GM12878 (cell line): ENCODE results near the gene PIK3R5. TPM values are rescaled to one million over a fixed set of nuclear protein-coding genes. Genes with fewer than 3 reads are reported as not detected.
"Not testable (repeated sequence)": the region's sequence is repeated elsewhere in the genome, so short reads cannot be mapped to it uniquely, and the experiment has no call there.

ENCODE experiments used
- ATAC-seq: fragments of 200-7000 bp; cut with Tn5 transposase; 3 replicates; pipeline ENCODE4 v1.9.1; 2020; ENCODE audit warnings: mild to moderate bottlenecking, moderate library complexity
- BruUV-seq: library from RNA; stranded (reverse); fragments of 400-500 nt; replicated peaks from 2 replicates; lab custom pipeline; 2021; lab: Mats Ljungman, UMichigan
- CTCF ChIA-PET: fragments of 300-600 bp; sonication (Branson Sonifier 250); formaldehyde crosslinking; extraction: SDS; loops from one replicate; lab custom pipeline; 2021; ENCODE audit warnings: inconsistent platforms; lab: Yijun Ruan, JAX
- POLR2A ChIA-PET: fragments of 350-600 bp; formaldehyde crosslinking; extraction: SDS; loops from one replicate; lab custom pipeline; 2021; ENCODE audit warnings: inconsistent platforms; lab: Charles Lee
- RAD21 ChIA-PET: fragments of 300-600 bp; sonication (Branson Sonifier 250); formaldehyde crosslinking; loops from one replicate; lab custom pipeline; 2023; ENCODE audit warnings: antibody characterized with exemption; ENCODE audit not compliant: unreplicated experiment; lab: Charles Lee
- SMC1A ChIA-PET: fragments of 300-600 bp; sonication (Branson Sonifier 250); formaldehyde crosslinking; loops from one replicate; lab custom pipeline; 2023; ENCODE audit not compliant: unreplicated experiment, uncharacterized antibody; lab: Charles Lee
- DNase-seq: peaks from one replicate; pipeline ENCODE4 v3.0.0-alpha.2; 2011; ENCODE audit warnings: low read depth, low spot score
- FAIRE-seq: peaks from 3 replicates; lab custom pipeline; 2011; peaks lifted over from hg19 to GRCh38; lab: Jason Lieb, UNC
- H2AFZ ChIP-seq: 2 replicates; pipeline ENCODE4 v1.6.0; 2011; ENCODE audit warnings: low read depth, low read length, control low read depth; ENCODE audit not compliant: control insufficient read depth
- H3K27ac ChIP-seq: 2 replicates; pipeline ENCODE4 v1.5.1; 2011; ENCODE audit warnings: control low read depth; ENCODE audit not compliant: control insufficient read depth, insufficient read depth
- H3K27me3 ChIP-seq, 2 experiments: replicated peaks in 1 of 2; 2 replicates each; pipeline versions ENCODE4 v1.6.0 to v1.6.1; 2011; ENCODE audit warnings: low read length in 1 of 2; ENCODE audit not compliant: control insufficient read depth in 2 of 2, insufficient read depth in 2 of 2
- H3K36me3 ChIP-seq, 2 experiments: 2 replicates each; pipeline ENCODE4 v1.5.1; 2011; ENCODE audit warnings: low read length in 1 of 2; ENCODE audit not compliant: control insufficient read depth in 2 of 2, insufficient read depth in 2 of 2
- H3K4me1 ChIP-seq: 2 replicates; pipeline ENCODE4 v1.6.1; 2011; ENCODE audit warnings: mild to moderate bottlenecking, low read length, moderate library complexity, mixed read lengths; ENCODE audit not compliant: control insufficient read depth, insufficient read depth
- H3K4me2 ChIP-seq: 2 replicates; pipeline ENCODE4 v1.6.0; 2011; ENCODE audit warnings: control low read depth; ENCODE audit not compliant: control insufficient read depth, insufficient read depth
- H3K4me3 ChIP-seq: fragments of 200-600 bp; sonication (generic); 2 replicates; pipeline ENCODE4 v1.5.1; 2016
- H3K79me2 ChIP-seq: 2 replicates; pipeline ENCODE4 v1.6.0; 2011; ENCODE audit warnings: low read length; ENCODE audit not compliant: control insufficient read depth, insufficient read depth
- H3K9ac ChIP-seq: 2 replicates; pipeline ENCODE4 v1.8.0; 2011; ENCODE audit warnings: low read length, control low read depth, mixed read lengths; ENCODE audit not compliant: control insufficient read depth, insufficient read depth
- H3K9me3 ChIP-seq: replicated peaks from 3 replicates; pipeline ENCODE4 v1.5.1; 2011; ENCODE audit warnings: mild to moderate bottlenecking, low read length; ENCODE audit not compliant: control insufficient read depth, insufficient read depth
- H4K20me1 ChIP-seq: 2 replicates; pipeline ENCODE4 v1.6.0; 2011; ENCODE audit not compliant: control insufficient read depth, insufficient read depth
- HDGF ChIP-seq: fragments of 450-650 bp; IDR thresholded peaks from 2 replicates; pipeline ENCODE4 v1.6.1; 2016; ENCODE audit warnings: antibody characterized with exemption
- MLLT1 ChIP-seq: fragments of 450-650 bp; IDR thresholded peaks from 2 replicates; pipeline ENCODE4 v1.6.1; 2016; ENCODE audit warnings: mild to moderate bottlenecking
- NR2F1 ChIP-seq: fragments of 450-650 bp; conservative IDR thresholded peaks from 2 replicates; pipeline ENCODE4 v1.6.1; 2017; ENCODE audit warnings: mild to moderate bottlenecking
- PKNOX1 ChIP-seq: fragments of 450-650 bp; IDR thresholded peaks from 2 replicates; pipeline ENCODE4 v1.6.1; 2016; ENCODE audit warnings: mild to moderate bottlenecking
- POLR2AphosphoS5 ChIP-seq: IDR thresholded peaks from 2 replicates; pipeline ENCODE4 v1.6.1; 2011; ENCODE audit warnings: mild to moderate bottlenecking, low read length, inconsistent platforms
- RUNX3 ChIP-seq: IDR thresholded peaks from 2 replicates; pipeline ENCODE4 v1.6.1; 2012; ENCODE audit warnings: low read length, inconsistent platforms
- SMAD5 ChIP-seq: IDR thresholded peaks from 2 replicates; pipeline ENCODE4 v1.6.1; 2016; ENCODE audit warnings: antibody characterized with exemption, low read depth
- SMARCA5 ChIP-seq: fragments of 450-650 bp; IDR thresholded peaks from 2 replicates; pipeline ENCODE4 v1.6.1; 2017; ENCODE audit warnings: mild to moderate bottlenecking
- TAF1 ChIP-seq: IDR thresholded peaks from 2 replicates; pipeline ENCODE4 v1.6.1; 2011; ENCODE audit warnings: mild to moderate bottlenecking, low read depth, low read length, borderline replicate concordance
- TCF7 ChIP-seq: IDR thresholded peaks from 2 replicates; pipeline ENCODE4 v1.6.1; 2014; ENCODE audit warnings: antibody characterized with exemption, borderline replicate concordance
- YY1 ChIP-seq: IDR thresholded peaks from 2 replicates; pipeline ENCODE4 v1.6.1; 2011; ENCODE audit warnings: low read depth, mild to moderate bottlenecking, low read length
- ZBTB4 ChIP-seq: fragments of 450-650 bp; formaldehyde crosslinking; IDR thresholded peaks from 2 replicates; pipeline ENCODE4 v1.4.0; 2022; ENCODE audit warnings: mild to moderate bottlenecking, moderate library complexity
- ZNF207 ChIP-seq: fragments of 450-650 bp; IDR thresholded peaks from 2 replicates; pipeline ENCODE4 v1.6.1; 2014; ENCODE audit warnings: antibody characterized with exemption, mild to moderate bottlenecking, borderline replicate concordance
- WGBS: methylation state at CpG from one replicate; pipeline ENCODE4 v1.1.6; 2016; ENCODE audit warnings: low lambda C conversion rate; ENCODE audit not compliant: insufficient replicate concordance, insufficient coverage; ENCODE audit errors: missing lambda C conversion rate; 5-methylcytosine and 5-hydroxymethylcytosine counted together
- in situ Hi-C: fragments of 300-500 bp; cut with MboI; formaldehyde crosslinking; loops from 9 replicates; pipeline ENCODE4 v1.14.3; 2018; ENCODE audit warnings: mixed read lengths
- intact Hi-C: fragments of 100-400 bp; cut with micrococcal nuclease; formaldehyde crosslinking; loops from one replicate; pipeline ENCODE4 v1.14.2; 2022; ENCODE audit not compliant: unreplicated experiment
- polyA plus RNA-seq, 11 experiments: library from polyadenylated mRNA; depleted of rRNA in 4 of 11; unstranded in 6 of 11; stranded (reverse) in 5 of 11; fragments of >200 nt; fragmentation: Nextera tagmentation in 4 of 11; fragmentation: Illumina TruSeq in 1 of 11; extraction: Ambion mirVana in 4 of 11; extraction: Trizol in 1 of 11; gene quantifications; 1 replicate in 1 of 11; 2 replicates in 10 of 11; pipeline versions ENCODE4 v1.2.1 to v1.2.3, GENCODE V29; 2011 to 2016; ENCODE audit warnings: inconsistent platforms in 2 of 11, missing spikeins in 2 of 11, low read depth in 1 of 11
- total RNA-seq, 4 experiments: library from RNA; depleted of rRNA in 3 of 4; stranded (reverse); fragments of >200 nt in 3 of 4; fragmentation: Illumina TruSeq in 1 of 4; extraction: Trizol in 1 of 4; gene quantifications; 2 replicates each; pipeline versions ENCODE4 v1.2.1 to v1.2.3, GENCODE V29; 2013 to 2021

Gene PIK3R5
- total and polyA plus RNA-seq, 10 of the 15 experiments (the other 5 are each of a cell fraction or from before 2014, with no cell fraction given) = 9.5 to 50.8 (median 35.5) TPM

- intact Hi-C loops (loop anchor here (5.0 kb wide), 1 partner anchor 101 kb away; no protein-coding TSS in a partner anchor), in situ Hi-C loops (loop anchor here (5.0 kb wide), 1 partner anchor 101 kb away; no protein-coding TSS in a partner anchor)
- H3K9me3 ChIP-seq, FAIRE-seq, H3K27me3 ChIP-seq, BruUV-seq, ATAC-seq, H2AFZ ChIP-seq, DNase-seq, H4K20me1 ChIP-seq: not testable (repeated sequence)
- ChIA-PET CTCF (interaction anchor here (0.7 to 2.0 kb wide), 7 partner anchors 37 to 359 kb away, joined by 3 to 10 read pairs (median 4); no protein-coding TSS in a partner anchor), POLR2A (interaction anchor here (1.1 to 6.2 kb wide), 7 partner anchors 10 to 101 kb away, joined by 4 to 74 read pairs (median 8); partner anchors contain the start of gene PIK3R6), RAD21 (interaction anchor here (1.0 to 4.6 kb wide), 8 partner anchors 9 to 142 kb away, joined by 3 to 92 read pairs (median 14); partner anchors contain the start of gene PIK3R6), SMC1A (interaction anchor here (0.9 to 5.1 kb wide), 11 partner anchors 9 to 102 kb away, joined by 3 to 64 read pairs (median 6); partner anchors contain the start of gene PIK3R6)
- Histone ChIP-seq H3K4me3 (peak overlapping the region; percentile 57; the same call in 1 of the 2 replicates), H3K79me2 (peaks cover 73% of the 10 kb centered on the region), H3K36me3 (peaks cover 4 to 16% of the 10 kb centered on the region in 2 experiments; a peak in 3 of 4 replicates), H3K27ac (peak overlapping the region; percentile 99), H3K9ac (peak overlapping the region; percentile 78), H3K4me1 (peaks cover 66% of the 10 kb centered on the region), H3K4me2 (peak overlapping the region; percentile 61)
- TF ChIP-seq POLR2AphosphoS5 = peak; percentile 31; the same call in 1 of the 2 replicates
- 0 out of 2 replicates have a peak, but pooled peaks have one; percentile 5 for TF ChIP-seq ZNF207
- TF ChIP-seq MLLT1 = peak; percentile 15; the same call in 1 of the 2 replicates
- 0 out of 2 replicates have a peak, but pooled peaks have one; percentile 1 for TF ChIP-seq TCF7
- TF ChIP-seq PKNOX1 = 0 out of 2 replicates have a peak, but pooled peaks have one; percentile 1
- 0 out of 2 replicates have a peak, but pooled peaks have one; percentile 41 for TF ChIP-seq ZBTB4
- TF ChIP-seq TAF1 = 0 out of 2 replicates have a peak, but pooled peaks have one; percentile 18
- 0 out of 2 replicates have a peak, but pooled peaks have one; percentile 13 for TF ChIP-seq YY1
- peak; percentile 13; the same call in 1 of the 2 replicates for TF ChIP-seq SMAD5
- peak; percentile 77; the same call in 1 of the 2 replicates for TF ChIP-seq HDGF
- TF ChIP-seq SMARCA5 = peak; percentile 32; the same call in 1 of the 2 replicates
- TF ChIP-seq NR2F1 = peak; percentile 55
- TF ChIP-seq RUNX3 = 0 out of 2 replicates have a peak, but pooled peaks have one; percentile 11
- WGBS = 0% methylated on average over 6 of the region's 6 CpGs
Measured at GRCh38 chr17:8856205-8856603, 109.3 kb downstream of the PIK3R5 start.
